Testis (tissue), 3 donors: ENCODE data around the gene RNASE12. TPM values are rescaled to one million over a fixed set of nuclear protein-coding genes. Genes with fewer than 3 reads are reported as not detected.

Experiments used
- DNase-seq: peaks from one replicate; pipeline ENCODE4 v3.0.0-alpha.2; 2019
- H3K27ac ChIP-seq, 2 donors: fragments of 200-600 bp; sonication (generic); one replicate each; pipeline ENCODE4 v1.5.1; 2019
- H3K27me3 ChIP-seq: fragments of 200-600 bp; sonication (generic); one replicate; pipeline ENCODE4 v1.5.1; 2019
- H3K36me3 ChIP-seq: fragments of 200-600 bp; sonication (generic); one replicate; pipeline ENCODE4 v1.5.1; 2017; ENCODE audit warnings: low read depth; ENCODE audit errors: missing control alignments
- H3K4me1 ChIP-seq: fragments of 200-600 bp; sonication (generic); one replicate; pipeline ENCODE4 v1.5.1; 2019
- H3K4me3 ChIP-seq, 2 donors: fragments of 200-600 bp; sonication (generic); one replicate each; pipeline ENCODE4 v1.5.1; 2017 to 2019
- H3K9me3 ChIP-seq: fragments of 200-600 bp; sonication (generic); one replicate; pipeline ENCODE4 v1.5.1; 2017
- CTCF ChIP-seq, 3 experiments: fragments of 450-650 bp in 2 of 3; fragments of 200-600 bp in 1 of 3; sonication (generic) in 1 of 3; IDR thresholded peaks; one replicate each; pipeline ENCODE4 v1.5.1; 2016 to 2019; ENCODE audit warnings: antibody characterized with exemption in 3 of 3, mild to moderate bottlenecking in 2 of 3, moderate library complexity in 1 of 3
- POLR2A ChIP-seq: fragments of 450-650 bp; IDR thresholded peaks from one replicate; pipeline ENCODE4 v1.6.1; 2017; ENCODE audit warnings: antibody characterized with exemption, mild to moderate bottlenecking, moderate library complexity
- WGBS, 2 donors: methylation state at CpG; one replicate each; pipeline ENCODE4 v1.1.5; 2018; 5-methylcytosine and 5-hydroxymethylcytosine counted together
- intact Hi-C: fragments of 100-400 bp; cut with DNase I; formaldehyde crosslinking; loops from one replicate; pipeline ENCODE4 v1.15.1; 2023; ENCODE audit warnings: low total_unique reads
- polyA plus RNA-seq: library from polyadenylated mRNA; stranded (reverse); fragments of 350-450 nt; fragmentation: Illumina TruSeq; extraction: RNeasy Lipid Tissue Mini Kit (QIAGEN cat#74804); gene quantifications from one replicate; pipeline ENCODE4 v1.2.3, GENCODE V29; 2014; ENCODE audit warnings: low read depth, low replicate concordance; ENCODE audit not compliant: insufficient read depth
- total RNA-seq, 2 donors: library from RNA; depleted of rRNA; stranded (reverse); fragments of >200 nt; gene quantifications; one replicate each; pipeline ENCODE4 v1.2.3, GENCODE V29; 2016

RNASE12 gene
- total and polyA plus RNA-seq, 3 donors from 2014 or later: 1.3 TPM; not detected in 2

DNA sequence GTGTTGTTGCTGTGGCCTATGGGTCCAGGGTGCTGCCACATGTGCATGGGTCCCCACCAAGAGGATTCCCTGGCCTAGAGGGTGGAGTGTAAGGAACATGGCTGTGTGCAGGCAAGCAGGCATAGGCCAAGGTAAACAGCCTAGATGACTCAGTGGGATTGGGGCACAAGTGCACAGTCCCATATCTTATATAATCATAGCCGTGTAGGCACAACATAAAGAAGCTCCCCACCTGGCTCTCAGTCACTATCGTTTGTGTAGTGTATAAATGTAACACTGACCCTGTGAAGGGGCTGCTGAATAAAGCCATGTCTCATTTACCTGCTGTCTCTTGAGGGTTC is 15.7 kb upstream of the RNASE12 start:
- no peak for DNase-seq
- TF ChIP-seq POLR2A: no peak
- no peak for TF ChIP-seq CTCF (IDR thresholded peaks at IDR 0.05)
- no peak overlapping the region for H3K27ac ChIP-seq
- H3K27me3 ChIP-seq: no peaks in the 10 kb centered on the region
- no peaks in the 10 kb centered on the region for H3K4me1 ChIP-seq
- H3K9me3 ChIP-seq: no peaks in the 10 kb centered on the region
- intact Hi-C loops: loop anchor here (10.0 kb wide), 1 partner anchor 282 kb away; no protein-coding TSS in a partner anchor
- H3K36me3 ChIP-seq: no peaks in the 10 kb centered on the region
- 72 to 77% methylated on average over 2 of the region's 2 CpGs for WGBS, 2 donors
- H3K4me3 ChIP-seq: no peak overlapping the region

GRCh38 chr14:20606190-20606901 is 15.2 kb upstream of the RNASE12 start:
- TF ChIP-seq CTCF (IDR thresholded peaks at IDR 0.05): peak in 2 of 3 experiments; percentile 35 to 49
- no peak for TF ChIP-seq POLR2A
- Histone ChIP-seq H3K4me3 (no peak overlapping the region), H3K36me3 (no peaks in the 10 kb centered on the region), H3K27me3 (no peaks in the 10 kb centered on the region), H3K4me1 (no peaks in the 10 kb centered on the region), H3K27ac (no peak overlapping the region), H3K9me3 (no peaks in the 10 kb centered on the region)
- intact Hi-C loops: loop anchor here (10.0 kb wide), 1 partner anchor 282 kb away; no protein-coding TSS in a partner anchor
- peak; percentile 72 for DNase-seq
- 50 to 55% methylated on average over 6 to 8 of the region's 8 CpGs for WGBS, 2 donors

DNA sequence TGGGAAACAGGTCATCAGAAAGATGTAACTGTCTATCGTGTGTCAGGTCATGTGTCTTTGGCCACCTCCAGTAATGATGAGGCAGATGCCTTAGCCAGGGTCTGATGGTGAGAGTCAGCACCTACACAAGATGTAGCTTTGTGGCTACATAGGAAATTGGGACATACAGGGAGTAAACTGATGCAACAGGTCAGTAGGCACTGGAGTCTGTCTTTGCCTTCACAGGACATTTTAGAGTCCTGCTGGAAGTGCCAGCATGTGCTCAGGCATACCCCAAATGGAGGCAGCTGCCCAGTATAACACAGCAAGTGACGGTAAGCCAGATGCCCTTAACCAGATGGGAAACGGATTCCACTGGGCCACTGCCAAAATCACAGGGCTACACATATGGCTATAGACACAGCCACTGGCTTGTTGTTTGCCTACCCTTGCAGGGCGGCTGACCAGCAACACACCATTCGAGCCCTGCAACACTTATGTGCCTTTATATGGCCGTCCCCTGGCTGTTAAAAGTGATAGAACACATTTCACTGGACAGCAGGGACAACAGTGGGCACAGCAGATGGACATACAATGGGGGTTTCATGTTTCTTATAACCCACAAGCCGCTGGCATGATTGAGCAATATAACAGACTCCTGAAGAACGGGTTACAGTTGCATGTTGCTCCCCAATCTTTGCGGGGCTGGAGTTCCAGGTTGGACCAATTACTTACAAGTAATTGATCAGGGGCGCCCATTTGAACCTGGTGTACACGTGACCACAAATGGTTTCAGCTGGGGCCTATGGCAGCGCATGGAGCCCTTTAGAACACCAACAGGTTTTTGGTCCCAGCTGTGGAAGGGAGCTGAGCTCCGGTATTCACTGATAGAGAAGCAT is 12.9 kb upstream of the RNASE12 start:
- Histone ChIP-seq H3K27me3 (no peaks in the 10 kb centered on the region), H3K27ac (no peak overlapping the region), H3K4me3 (no peak overlapping the region), H3K36me3 (no peaks in the 10 kb centered on the region), H3K4me1 (no peaks in the 10 kb centered on the region), H3K9me3 (no peaks in the 10 kb centered on the region)
- intact Hi-C loops: loop anchor here (10.0 kb wide), 1 partner anchor 279 kb away; no protein-coding TSS in a partner anchor
- WGBS, 2 donors: 81 to 85% methylated on average over 13 of the region's 13 CpGs
- TF ChIP-seq CTCF (IDR thresholded peaks at IDR 0.05): no peak
- TF ChIP-seq POLR2A: no peak
- DNase-seq: no peak

DNA sequence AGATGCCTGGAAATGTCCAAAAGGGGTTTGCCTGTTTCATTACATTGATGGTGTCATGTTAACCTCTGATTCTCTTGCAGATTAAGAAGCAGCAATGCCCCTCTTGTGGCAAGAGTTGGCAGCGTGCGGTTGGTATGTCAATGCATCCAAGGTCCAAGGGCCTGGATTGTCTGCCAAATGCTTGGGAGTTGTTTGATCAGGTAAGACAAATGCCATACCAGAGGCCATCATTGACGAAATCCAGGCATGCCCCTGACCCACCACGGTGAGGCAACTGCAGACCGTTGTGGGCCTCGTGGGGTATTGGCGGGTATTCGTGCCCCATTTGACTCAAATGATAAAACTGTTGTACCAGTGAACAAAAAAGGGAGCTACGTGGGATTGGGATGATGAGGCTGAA is 11.4 kb upstream of the RNASE12 start:
- Histone ChIP-seq H3K36me3 (no peaks in the 10 kb centered on the region), H3K9me3 (no peaks in the 10 kb centered on the region), H3K27ac (no peak overlapping the region), H3K4me3 (no peak overlapping the region), H3K27me3 (no peaks in the 10 kb centered on the region), H3K4me1 (no peaks in the 10 kb centered on the region)
- TF ChIP-seq POLR2A (no peak), CTCF (IDR thresholded peaks at IDR 0.05) (no peak)
- WGBS, 2 donors: 92% methylated on average over 9 of the region's 9 CpGs
- intact Hi-C loops: loop anchor here (10.0 kb wide), 1 partner anchor 278 kb away; no protein-coding TSS in a partner anchor
- no peak for DNase-seq
